GM12801 (cell line): ENCODE data around the gene CD40.

Experiments
- CTCF ChIP-seq: IDR thresholded peaks from one replicate; pipeline ENCODE4 v1.5.1; 2011; ENCODE audit warnings: control low read depth; ENCODE audit not compliant: insufficient read length; ENCODE audit errors: extremely low read depth

Gene CD40

DNA sequence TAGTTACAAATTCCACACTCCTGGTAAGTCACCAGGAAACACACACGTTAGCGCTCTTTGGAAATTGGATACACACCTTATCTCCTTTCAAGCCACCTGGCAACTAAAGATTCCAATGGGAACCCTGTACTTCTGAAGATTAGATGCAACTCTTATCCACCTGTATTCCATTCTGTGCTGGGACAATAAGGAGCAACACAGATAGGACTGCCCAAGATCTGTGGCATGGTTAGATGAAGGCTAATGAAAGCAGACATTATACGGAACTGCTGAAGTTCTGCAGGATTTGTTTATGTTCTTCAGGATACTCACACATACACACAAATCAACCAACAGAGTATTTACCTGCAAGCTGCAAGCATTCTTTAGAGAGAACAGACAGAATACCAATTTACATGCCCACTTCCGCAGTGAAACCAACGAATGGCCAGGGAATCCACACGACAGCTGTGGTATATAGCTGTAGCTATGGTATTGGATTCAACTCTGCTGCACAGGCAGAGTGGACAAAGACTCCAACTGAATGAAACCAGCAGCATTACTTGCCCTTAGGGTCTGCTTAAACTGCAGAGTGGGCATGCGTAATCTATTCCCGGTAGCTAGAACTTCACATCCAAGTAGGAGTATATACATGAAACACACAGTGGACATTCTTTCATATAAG is 40.3 kb upstream of the CD40 start:
- TF ChIP-seq CTCF: no peak

GRCh38 chr20:46078954-46079353 is 39.2 kb upstream of the CD40 start:
- no peak for TF ChIP-seq CTCF

DNA sequence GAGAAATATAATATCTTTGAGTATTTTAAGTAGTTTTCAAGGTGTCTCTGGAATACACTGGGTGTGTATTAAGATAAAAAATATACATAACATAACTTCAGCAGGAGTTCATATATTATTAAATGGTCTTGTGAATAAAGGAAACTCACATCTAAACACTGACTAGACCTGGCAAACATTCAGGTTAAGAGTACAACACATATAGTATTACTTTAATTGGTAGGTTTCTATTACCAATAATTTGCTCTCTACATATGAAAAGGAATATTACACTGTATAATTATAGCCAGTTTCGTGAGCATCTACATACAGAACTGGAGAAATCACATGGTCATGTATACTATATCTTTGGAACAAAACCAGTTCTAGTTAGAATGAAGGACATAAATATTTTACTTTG is 37.0 kb upstream of the CD40 start:
- no peak for TF ChIP-seq CTCF

DNA sequence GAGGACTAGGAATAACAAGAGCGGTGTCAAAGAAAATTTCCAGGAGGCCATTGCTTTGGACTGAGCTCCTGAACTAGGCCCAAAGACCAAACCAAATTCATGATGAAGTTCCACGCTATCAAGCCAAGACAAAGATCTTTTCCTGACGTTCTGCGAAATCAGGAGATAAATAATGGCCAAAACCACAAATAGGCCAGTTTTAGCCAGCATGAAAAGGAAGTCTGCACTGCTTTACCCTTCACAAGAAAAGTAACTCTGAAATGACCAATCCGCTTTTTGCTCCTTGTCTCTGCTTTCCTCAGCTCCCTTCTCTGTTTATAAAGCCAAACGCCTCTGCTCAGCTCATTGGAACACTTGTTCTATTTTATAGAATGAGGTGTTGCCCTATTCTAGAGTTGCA is 35.0 kb upstream of the CD40 start:
- TF ChIP-seq CTCF: no peak

DNA sequence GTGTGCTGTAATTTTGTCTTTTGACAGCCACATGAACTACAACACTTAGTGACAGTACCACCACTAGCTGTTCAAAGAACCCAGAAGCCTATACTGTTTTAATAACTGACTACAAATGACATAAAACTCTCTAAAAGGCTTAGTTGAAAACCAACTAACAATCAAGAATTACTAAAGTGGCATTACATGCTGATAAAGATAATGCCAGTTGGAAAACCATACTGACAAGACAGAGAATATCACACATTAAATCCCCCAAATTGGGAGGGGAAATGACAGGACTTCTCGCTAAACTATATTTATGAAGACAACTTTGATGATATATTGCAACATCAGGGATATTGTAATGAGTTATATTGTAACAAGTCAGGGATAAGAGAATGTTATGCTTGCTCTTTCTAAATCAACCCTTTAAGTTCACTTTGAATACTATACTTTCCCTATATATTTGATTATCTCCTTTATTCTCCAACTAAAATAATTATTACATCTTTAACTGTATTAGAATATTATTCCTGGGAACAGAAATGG is 34.5 kb upstream of the CD40 start:
- no peak for TF ChIP-seq CTCF

DNA sequence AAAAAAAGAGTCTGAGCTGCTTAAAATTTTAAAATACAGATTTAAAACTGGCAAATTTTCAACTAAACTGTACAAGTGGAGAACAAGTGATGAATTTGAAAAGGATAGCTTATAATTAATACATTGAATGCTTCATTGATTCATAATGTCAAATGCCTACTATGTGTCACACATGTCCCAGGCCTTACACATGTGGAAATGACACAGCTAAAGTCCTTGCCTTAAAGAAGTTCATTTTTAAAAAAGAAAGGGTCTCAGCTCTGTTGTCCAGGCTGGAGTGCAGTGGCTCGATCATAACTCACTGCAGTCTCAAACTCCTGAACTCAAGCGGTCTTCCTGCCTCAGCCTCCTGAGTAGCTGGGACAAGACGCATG is 33.3 kb upstream of the CD40 start:
- no peak for TF ChIP-seq CTCF

DNA sequence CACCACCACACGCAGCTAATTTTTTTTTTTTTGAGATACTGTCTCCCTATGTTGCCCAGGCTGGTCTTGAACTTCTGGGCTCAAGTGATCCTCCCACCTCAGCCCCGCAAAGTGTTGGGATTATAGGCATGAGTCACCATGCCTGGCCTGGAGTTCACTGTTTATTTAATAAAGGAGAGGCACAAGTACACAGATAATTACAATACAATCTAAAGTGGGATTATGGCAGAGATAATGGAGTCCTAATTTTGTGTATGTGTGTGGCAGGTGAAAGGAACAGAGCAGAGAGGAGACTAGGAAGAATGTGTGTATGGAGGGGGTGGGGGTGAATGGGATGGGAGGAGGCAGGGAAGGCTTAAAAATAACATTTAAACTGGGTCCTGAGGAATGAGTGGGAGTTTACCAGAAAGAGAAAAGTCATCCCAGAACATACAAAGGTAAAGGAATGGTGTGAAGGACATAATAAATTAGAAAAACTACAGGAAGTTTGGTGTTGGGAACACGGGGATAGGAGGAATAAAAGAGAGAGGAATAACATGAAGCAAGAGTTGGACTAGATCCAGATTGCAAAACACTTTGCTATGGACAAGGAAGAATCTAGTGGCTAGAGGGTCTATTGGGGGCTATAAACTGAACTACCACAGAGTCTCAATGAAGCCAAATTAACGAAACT is 32.8 kb upstream of the CD40 start:
- no peak for TF ChIP-seq CTCF
